Right cardiac atrium (tissue), 5 donors: ENCODE results near the gene KRTAP3-2. TPM values are rescaled to one million over a fixed set of nuclear protein-coding genes. Genes with fewer than 3 reads are reported as not detected.

Experiments used
- ATAC-seq, 2 donors: fragments of 200-7000 bp; cut with Tn5 transposase; one replicate each; pipeline versions ENCODE4 v1.8.0 to v1.9.1; 2020; ENCODE audit warnings: moderate library complexity in 2 of 2, mild to moderate bottlenecking in 1 of 2
- DNase-seq, 3 donors: peaks; one replicate each; pipeline ENCODE4 v3.0.0-alpha.2; 2020
- H3K27ac ChIP-seq: one replicate; pipeline ENCODE4 v1.5.1; 2013; ENCODE audit warnings: mild to moderate bottlenecking, low read length, control low read depth, moderate library complexity
- H3K27me3 ChIP-seq: one replicate; pipeline ENCODE4 v1.6.1; 2013; ENCODE audit not compliant: control insufficient read depth, insufficient read depth
- H3K4me1 ChIP-seq: one replicate; pipeline ENCODE4 v1.6.1; 2013; ENCODE audit warnings: low read length; ENCODE audit not compliant: control insufficient read depth, insufficient read depth
- H3K4me3 ChIP-seq: one replicate; pipeline ENCODE4 v1.5.1; 2013; ENCODE audit warnings: low read length, control low read depth
- H3K9me3 ChIP-seq: one replicate; pipeline ENCODE4 v1.6.1; 2013; ENCODE audit warnings: low read length; ENCODE audit not compliant: control insufficient read depth
- WGBS: extraction: QIAGEN DNeasy Blood & Tissue Kit; methylation state at CpG from one replicate; pipeline ENCODE4 v1.1.7; 2013; 5-methylcytosine and 5-hydroxymethylcytosine counted together
- intact Hi-C, 4 donors: fragments of 100-400 bp; cut with DNase I; formaldehyde crosslinking; loops; one replicate each; pipeline versions ENCODE4 v1.11.0 to v1.14.0; 2022 to 2023
- polyA plus RNA-seq: library from polyadenylated mRNA; stranded (reverse); fragments of 200-250 nt; gene quantifications from one replicate; pipeline ENCODE4 v1.2.3, GENCODE V29; 2013
- total RNA-seq, 4 donors: library from RNA; stranded (reverse); fragmentation: NEBNext Ultra II Directional; extraction: Animal tissue kit (Norgen Biotek cat#: 25700); gene quantifications; one replicate each; pipeline ENCODE4 v1.2.1, GENCODE V29; 2021
- donor health status: healthy with polysubstance abuse.
- donor health status: DM: no; HTN: yes; CAD: no.
- donor health status: DM: no; HTN: no; CAD: no.
- donor health status: DM: no; HTN: yes; CAD: no; lungs with severe emphysema.
- donor health status: DM: yes; HTN: yes; CAD: no.

Gene KRTAP3-2
- total and polyA plus RNA-seq, 5 donors: not detected

DNA sequence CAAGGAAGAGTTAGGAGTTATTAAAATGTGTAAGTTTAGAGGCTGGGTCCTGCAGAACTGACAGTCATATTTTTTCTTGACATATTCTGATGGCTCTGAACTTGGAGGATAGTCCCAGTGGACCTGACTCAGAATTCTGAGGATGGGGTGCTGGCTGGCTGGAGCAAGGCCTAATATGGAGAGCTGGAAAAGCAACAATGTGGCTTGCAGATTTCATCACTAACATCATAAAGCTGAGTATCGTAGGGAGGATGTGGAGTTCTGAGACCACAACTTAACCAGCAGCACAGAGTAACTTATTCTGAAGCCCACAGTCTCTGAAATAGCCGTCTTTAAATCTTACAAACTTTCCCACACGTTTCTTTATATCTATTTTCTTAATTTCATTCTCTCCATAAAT is 25.0 kb upstream of the KRTAP3-2 start:
- no peaks in the 10 kb centered on the region for H3K9me3 ChIP-seq
- no peaks in the 10 kb centered on the region for H3K27me3 ChIP-seq
- H3K4me3 ChIP-seq: no peak overlapping the region
- no peak for ATAC-seq
- 69% methylated on average over 3 of the region's 3 CpGs for WGBS
- H3K4me1 ChIP-seq: no peaks in the 10 kb centered on the region
- intact Hi-C loops: no loop called here
- DNase-seq: no peak
- H3K27ac ChIP-seq: no peak overlapping the region

DNA sequence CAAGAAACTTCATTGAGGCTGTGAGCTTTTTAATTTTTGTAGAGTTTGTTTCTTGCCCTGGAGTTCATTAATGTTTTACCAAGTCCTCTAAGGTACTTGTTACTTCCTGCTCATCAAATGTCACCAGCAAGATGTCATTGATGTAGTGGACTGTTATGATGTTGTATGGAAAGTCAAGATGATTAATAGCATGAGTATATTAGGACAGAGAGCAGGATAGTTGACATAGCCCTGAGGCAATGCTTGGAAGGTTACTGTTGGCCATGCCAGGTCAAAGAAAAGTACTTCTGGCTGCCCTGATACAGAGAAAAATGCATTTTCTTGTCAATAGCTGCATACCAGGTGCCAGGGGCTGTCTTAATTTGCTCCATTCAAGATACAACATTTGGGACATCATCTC is 20.6 kb upstream of the KRTAP3-2 start:
- H3K27ac ChIP-seq: no peak overlapping the region
- H3K4me1 ChIP-seq: no peaks in the 10 kb centered on the region
- no peak overlapping the region for H3K4me3 ChIP-seq
- intact Hi-C loops: no loop called here
- no peaks in the 10 kb centered on the region for H3K27me3 ChIP-seq
- ATAC-seq (no peak), DNase-seq (no peak)
- no peaks in the 10 kb centered on the region for H3K9me3 ChIP-seq

GRCh38 chr17:41019415-41019814 is 19.7 kb upstream of the KRTAP3-2 start:
- WGBS: 90% methylated on average over 3 of the region's 3 CpGs
- intact Hi-C loops: no loop called here
- no peaks in the 10 kb centered on the region for H3K9me3 ChIP-seq
- no peaks in the 10 kb centered on the region for H3K4me1 ChIP-seq
- H3K27me3 ChIP-seq: no peaks in the 10 kb centered on the region
- no peak overlapping the region for H3K4me3 ChIP-seq
- H3K27ac ChIP-seq: no peak overlapping the region
- ATAC-seq: no peak
- DNase-seq: no peak

DNA sequence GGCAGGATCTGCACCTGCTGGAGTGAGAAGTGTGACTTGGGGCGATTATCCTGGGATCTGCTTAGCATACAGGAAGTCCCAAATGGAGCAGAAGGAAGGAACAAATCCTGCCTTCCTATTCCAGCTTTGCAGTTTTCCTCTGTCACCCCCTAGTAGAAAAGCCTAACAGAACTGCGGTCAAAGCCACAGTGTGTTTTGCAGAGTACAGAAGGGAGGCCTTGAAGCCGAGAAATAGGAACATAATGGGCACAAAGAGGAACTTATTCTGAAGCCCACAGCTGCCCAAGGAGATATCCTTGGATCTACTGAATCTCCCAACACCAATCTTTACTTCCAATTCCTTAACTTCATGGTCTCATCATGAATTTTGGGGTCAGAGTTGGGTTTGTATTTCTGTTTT is 18.8 kb upstream of the KRTAP3-2 start:
- no peak overlapping the region for H3K27ac ChIP-seq
- H3K4me1 ChIP-seq: no peaks in the 10 kb centered on the region
- no peak overlapping the region for H3K4me3 ChIP-seq
- DNase-seq: no peak
- H3K27me3 ChIP-seq: no peaks in the 10 kb centered on the region
- WGBS: 77% methylated on average over 3 of the region's 3 CpGs
- no peaks in the 10 kb centered on the region for H3K9me3 ChIP-seq
- no peak for ATAC-seq
- intact Hi-C loops: no loop called here

DNA sequence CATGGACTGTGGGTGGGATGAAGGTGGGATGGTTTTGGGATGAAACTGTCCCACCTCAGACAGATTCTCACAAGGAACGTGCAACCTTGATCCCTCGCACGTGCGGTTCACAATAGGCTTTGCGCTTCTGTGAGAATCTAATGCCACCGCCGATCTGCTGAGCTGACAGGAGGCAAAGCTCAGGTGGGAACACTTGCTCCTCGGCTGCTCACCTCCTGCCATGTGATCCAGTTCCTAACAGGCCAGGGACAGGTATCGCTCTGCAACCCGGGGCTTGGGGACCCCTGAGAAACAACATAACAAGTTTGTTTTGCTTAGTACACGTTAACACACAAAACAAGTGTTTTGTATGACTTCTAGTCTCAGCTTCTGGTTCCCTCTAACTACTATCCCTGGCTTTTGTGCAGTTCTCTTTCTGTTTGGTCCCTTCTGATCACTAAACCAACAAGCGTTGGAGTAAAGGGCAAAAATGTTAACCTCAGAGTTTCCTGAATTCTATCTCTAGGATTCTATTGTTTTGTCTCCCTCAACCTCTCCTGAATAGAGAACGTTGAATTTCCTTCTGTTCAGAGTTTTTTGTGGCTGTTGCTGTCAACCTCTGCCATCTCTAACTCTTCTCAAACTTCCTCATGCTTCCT is 17.0 kb upstream of the KRTAP3-2 start:
- intact Hi-C loops: no loop called here
- 78% methylated on average over 13 of the region's 13 CpGs for WGBS
- Histone ChIP-seq H3K27ac (no peak overlapping the region), H3K9me3 (no peaks in the 10 kb centered on the region), H3K4me3 (no peak overlapping the region), H3K4me1 (no peaks in the 10 kb centered on the region), H3K27me3 (no peaks in the 10 kb centered on the region)
- ATAC-seq (no peak), DNase-seq (no peak)

DNA sequence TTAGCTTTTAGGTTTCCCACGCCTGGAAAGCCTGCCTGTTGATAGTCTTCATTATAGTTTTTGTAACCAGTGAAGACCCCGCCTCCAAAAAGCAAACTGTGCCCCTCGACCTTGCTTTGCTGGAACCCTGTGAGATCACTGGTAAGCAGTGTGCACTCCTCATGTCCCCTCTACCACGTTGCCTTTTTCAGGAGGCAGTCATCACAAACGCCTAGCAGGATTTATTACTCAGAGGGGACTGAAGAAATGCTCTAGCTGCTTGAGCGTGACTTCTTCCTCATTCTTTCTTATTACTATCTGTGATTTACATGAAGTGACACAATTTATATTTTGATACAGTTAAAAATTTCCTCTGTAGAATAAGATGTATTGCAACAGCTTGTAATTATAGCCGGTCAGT is 15.7 kb upstream of the KRTAP3-2 start:
- Histone ChIP-seq H3K4me1 (no peaks in the 10 kb centered on the region), H3K4me3 (no peak overlapping the region), H3K27ac (no peak overlapping the region), H3K9me3 (no peaks in the 10 kb centered on the region), H3K27me3 (no peaks in the 10 kb centered on the region)
- DNase-seq (no peak), ATAC-seq (no peak)
- WGBS: 64% methylated on average over 7 of the region's 7 CpGs
- intact Hi-C loops: no loop called here

GRCh38 chr17:41013606-41014005 is 13.9 kb upstream of the KRTAP3-2 start:
- H3K27me3 ChIP-seq: no peaks in the 10 kb centered on the region
- no peak for ATAC-seq
- WGBS: 15% methylated on average over 1 of the region's 1 CpG
- no peaks in the 10 kb centered on the region for H3K4me1 ChIP-seq
- H3K4me3 ChIP-seq: no peak overlapping the region
- DNase-seq: no peak
- no peak overlapping the region for H3K27ac ChIP-seq
- intact Hi-C loops: no loop called here
- H3K9me3 ChIP-seq: no peaks in the 10 kb centered on the region

DNA sequence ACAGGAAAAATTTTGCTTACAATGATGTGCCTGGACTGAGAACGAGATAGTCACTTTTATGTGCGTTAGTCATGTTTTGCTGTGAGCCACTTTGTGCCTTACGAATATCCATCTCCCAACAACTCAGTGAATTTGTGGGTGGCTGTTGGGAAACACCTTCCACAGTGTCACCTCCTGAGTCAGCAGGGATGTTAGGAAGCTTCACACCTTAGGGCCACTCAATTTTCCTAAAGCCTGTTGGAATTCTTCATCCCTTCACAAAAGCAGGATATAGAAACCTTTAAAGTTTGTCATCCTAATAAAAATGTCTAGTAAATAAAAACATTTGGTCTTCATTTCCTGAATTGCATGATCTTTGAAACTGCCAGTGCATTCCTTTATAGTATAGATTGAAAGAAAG is 13.5 kb upstream of the KRTAP3-2 start:
- Histone ChIP-seq H3K4me3 (no peak overlapping the region), H3K27ac (no peak overlapping the region), H3K9me3 (no peaks in the 10 kb centered on the region), H3K27me3 (no peaks in the 10 kb centered on the region), H3K4me1 (no peaks in the 10 kb centered on the region)
- no peak for ATAC-seq
- no peak for DNase-seq
- 79% methylated on average over 3 of the region's 3 CpGs for WGBS
- intact Hi-C loops: no loop called here

GRCh38 chr17:41012326-41013120 is 12.8 kb upstream of the KRTAP3-2 start:
- ATAC-seq (no peak), DNase-seq (no peak)
- Histone ChIP-seq H3K9me3 (no peaks in the 10 kb centered on the region), H3K27me3 (no peaks in the 10 kb centered on the region), H3K4me1 (no peaks in the 10 kb centered on the region), H3K4me3 (no peak overlapping the region), H3K27ac (no peak overlapping the region)
- WGBS: 59% methylated on average over 6 of the region's 6 CpGs
- intact Hi-C loops: no loop called here

GRCh38 chr17:41010441-41010840 is 10.7 kb upstream of the KRTAP3-2 start:
- H3K4me1 ChIP-seq: no peaks in the 10 kb centered on the region
- no peak overlapping the region for H3K4me3 ChIP-seq
- ATAC-seq (no peak), DNase-seq (no peak)
- no peaks in the 10 kb centered on the region for H3K9me3 ChIP-seq
- intact Hi-C loops: no loop called here
- no peaks in the 10 kb centered on the region for H3K27me3 ChIP-seq
- H3K27ac ChIP-seq: no peak overlapping the region

- 78% methylated on average over 1 of the region's 1 CpG for WGBS
- DNase-seq (no peak), ATAC-seq (no peak)
- H3K4me1 ChIP-seq: no peaks in the 10 kb centered on the region
- no peaks in the 10 kb centered on the region for H3K27me3 ChIP-seq
- intact Hi-C loops: no loop called here
- no peaks in the 10 kb centered on the region for H3K9me3 ChIP-seq
- no peak overlapping the region for H3K4me3 ChIP-seq
- H3K27ac ChIP-seq: no peak overlapping the region
Observed at GRCh38 chr17:41009936-41010335, 10.2 kb upstream of the KRTAP3-2 start.
